ENCODE results near the gene LPAR6.

LPAR6 gene

DNA sequence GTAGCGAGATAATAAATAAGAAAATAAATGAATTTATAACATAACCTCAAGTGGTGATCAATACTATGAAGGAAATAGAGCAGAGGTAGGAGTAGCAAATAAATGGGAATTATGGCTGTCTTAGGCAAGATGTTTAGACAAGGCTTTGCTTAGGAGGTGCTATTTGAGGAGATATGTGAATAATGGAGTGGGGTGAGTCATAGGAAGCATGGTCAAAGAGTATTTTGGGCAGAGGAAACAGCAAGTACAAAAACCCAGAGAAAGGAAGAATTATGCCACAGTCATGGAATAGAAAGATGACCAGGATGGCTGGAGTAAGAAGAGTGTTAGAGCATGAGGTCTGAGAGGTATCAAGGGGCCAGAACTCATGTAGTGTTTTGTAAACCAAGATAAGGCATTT is 33.6 kb upstream of the LPAR6 start:
- DNase-seq (ENCODE audit: extremely low spot score), result no peak
- TF ChIP-seq ELF4 (IDR thresholded peaks at IDR 0.05), result no peak
- no peak for TF ChIP-seq FOXA1 (IDR thresholded peaks at IDR 0.05)
- TF ChIP-seq FOXK2 (IDR thresholded peaks at IDR 0.05), result no peak
- TF ChIP-seq L3MBTL2 (conservative IDR thresholded peaks at IDR 0.05), result no peak
- no peak for TF ChIP-seq TARDBP (IDR thresholded peaks at IDR 0.05)
- TF ChIP-seq ZNF384 (IDR thresholded peaks at IDR 0.05), result no peak
- CTCF ChIA-PET, result no interaction called here
- POLR2A ChIA-PET, result no interaction called here

DNA sequence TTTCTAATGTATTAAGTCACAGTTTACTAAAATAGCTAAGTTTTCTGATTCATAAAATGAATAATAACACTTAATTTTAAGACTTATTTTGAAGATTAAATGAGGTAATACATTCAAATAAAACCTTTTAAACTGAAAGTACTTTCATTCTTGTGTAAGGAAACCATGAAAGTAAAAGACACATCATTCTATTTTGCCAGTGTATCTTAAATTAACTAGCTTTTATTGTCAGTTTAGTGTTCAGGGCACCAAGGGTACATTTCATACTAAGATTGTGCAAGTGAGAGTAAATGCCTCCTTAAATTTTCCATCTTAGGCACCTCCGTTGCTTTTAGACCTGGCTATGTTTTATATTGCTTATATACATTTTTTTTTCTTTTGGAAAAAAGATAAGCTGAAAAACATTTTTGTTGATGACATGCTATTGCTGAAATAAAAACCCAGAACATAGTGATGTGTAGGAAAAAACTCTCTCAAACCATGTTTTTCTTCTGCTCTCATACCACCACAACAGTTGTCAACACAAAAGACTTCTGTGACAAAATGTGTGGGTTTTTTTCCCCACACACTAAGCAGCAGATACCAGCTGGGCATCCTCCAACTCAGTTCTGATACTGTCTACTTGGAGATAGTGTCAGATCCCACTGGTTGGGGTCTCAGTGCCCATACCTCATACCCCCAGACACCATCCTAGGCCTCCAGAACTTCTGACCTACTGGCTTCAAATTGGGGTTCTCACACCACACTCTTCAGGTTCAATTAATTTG is 30.7 kb upstream of the LPAR6 start:
- ChIA-PET CTCF (no interaction called here), POLR2A (no interaction called here)
- TF ChIP-seq FOXK2 (IDR thresholded peaks at IDR 0.05), result no peak
- TF ChIP-seq SP1 (IDR thresholded peaks at IDR 0.05), result no peak
- TF ChIP-seq FOXA1 (IDR thresholded peaks at IDR 0.05), result no peak
- TF ChIP-seq ELF4 (IDR thresholded peaks at IDR 0.05), result no peak
- no peak for TF ChIP-seq L3MBTL2 (conservative IDR thresholded peaks at IDR 0.05)
- TF ChIP-seq SUZ12 (IDR thresholded peaks at IDR 0.05), result no peak
- no peak for TF ChIP-seq ARNT (IDR thresholded peaks at IDR 0.05)
- no peak for TF ChIP-seq FOXM1 (IDR thresholded peaks at IDR 0.05; ENCODE audit: borderline replicate concordance)
- no peak for TF ChIP-seq ZNF384 (IDR thresholded peaks at IDR 0.05)
- TF ChIP-seq, protein P1, sequence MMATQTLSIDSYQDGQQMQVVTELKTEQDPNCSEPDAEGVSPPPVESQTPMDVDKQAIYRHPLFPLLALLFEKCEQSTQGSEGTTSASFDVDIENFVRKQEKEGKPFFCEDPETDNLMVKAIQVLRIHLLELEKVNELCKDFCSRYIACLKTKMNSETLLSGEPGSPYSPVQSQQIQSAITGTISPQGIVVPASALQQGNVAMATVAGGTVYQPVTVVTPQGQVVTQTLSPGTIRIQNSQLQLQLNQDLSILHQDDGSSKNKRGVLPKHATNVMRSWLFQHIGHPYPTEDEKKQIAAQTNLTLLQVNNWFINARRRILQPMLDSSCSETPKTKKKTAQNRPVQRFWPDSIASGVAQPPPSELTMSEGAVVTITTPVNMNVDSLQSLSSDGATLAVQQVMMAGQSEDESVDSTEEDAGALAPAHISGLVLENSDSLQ (IDR thresholded peaks at IDR 0.05), result no peak
- TF ChIP-seq HDGF (IDR thresholded peaks at IDR 0.05; ENCODE audit: borderline replicate concordance), result no peak
- no peak for DNase-seq (ENCODE audit: extremely low spot score)

DNA sequence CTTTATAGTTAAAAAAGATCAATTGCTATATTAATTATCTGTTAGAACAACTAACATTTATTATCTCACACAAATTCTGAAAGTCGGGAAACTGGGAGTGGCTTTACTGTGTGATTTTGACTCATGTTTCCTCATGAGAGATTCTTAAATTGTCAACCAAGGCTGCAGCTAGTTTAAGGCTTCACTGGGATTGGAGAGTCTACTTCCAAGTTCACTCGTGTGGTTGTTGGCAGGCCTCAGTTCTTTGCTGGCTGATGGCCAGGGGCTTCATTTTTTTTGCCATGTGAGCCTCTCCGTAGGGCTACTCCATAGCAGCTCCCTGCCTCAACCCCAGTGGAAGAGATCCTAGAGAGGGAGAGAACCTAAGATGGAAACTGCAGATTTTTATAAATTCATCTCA is 24.5 kb upstream of the LPAR6 start:
- POLR2A ChIA-PET, result no interaction called here
- no peak for DNase-seq (ENCODE audit: extremely low spot score)
- TF ChIP-seq SP1 (IDR thresholded peaks at IDR 0.05), result no peak
- no peak for TF ChIP-seq TARDBP (IDR thresholded peaks at IDR 0.05)
- no peak for TF ChIP-seq HDGF (IDR thresholded peaks at IDR 0.05; ENCODE audit: borderline replicate concordance)
- no peak for TF ChIP-seq NFRKB (IDR thresholded peaks at IDR 0.05)
- TF ChIP-seq, protein P1 (IDR thresholded peaks at IDR 0.05), result no peak
- TF ChIP-seq SUZ12 (IDR thresholded peaks at IDR 0.05), result no peak
- TF ChIP-seq CTBP1 (IDR thresholded peaks at IDR 0.05; ENCODE audit: borderline replicate concordance), result no peak
- TF ChIP-seq FOXA1 (IDR thresholded peaks at IDR 0.05), result no peak
- TF ChIP-seq ELF4 (IDR thresholded peaks at IDR 0.05), result no peak
- TF ChIP-seq FOXK2 (IDR thresholded peaks at IDR 0.05), result no peak
- no peak for TF ChIP-seq ZNF384 (IDR thresholded peaks at IDR 0.05)
- no peak for TF ChIP-seq BHLHE40 (IDR thresholded peaks at IDR 0.05; ENCODE audit: borderline replicate concordance)
- no peak for TF ChIP-seq L3MBTL2 (conservative IDR thresholded peaks at IDR 0.05)
- no peak for TF ChIP-seq ARNT (IDR thresholded peaks at IDR 0.05)
- no peak for TF ChIP-seq FOXM1 (IDR thresholded peaks at IDR 0.05; ENCODE audit: borderline replicate concordance)
- TF ChIP-seq LEF1 (IDR thresholded peaks at IDR 0.05; ENCODE audit: borderline replicate concordance), result no peak
- CTCF ChIA-PET, result no interaction called here

DNA sequence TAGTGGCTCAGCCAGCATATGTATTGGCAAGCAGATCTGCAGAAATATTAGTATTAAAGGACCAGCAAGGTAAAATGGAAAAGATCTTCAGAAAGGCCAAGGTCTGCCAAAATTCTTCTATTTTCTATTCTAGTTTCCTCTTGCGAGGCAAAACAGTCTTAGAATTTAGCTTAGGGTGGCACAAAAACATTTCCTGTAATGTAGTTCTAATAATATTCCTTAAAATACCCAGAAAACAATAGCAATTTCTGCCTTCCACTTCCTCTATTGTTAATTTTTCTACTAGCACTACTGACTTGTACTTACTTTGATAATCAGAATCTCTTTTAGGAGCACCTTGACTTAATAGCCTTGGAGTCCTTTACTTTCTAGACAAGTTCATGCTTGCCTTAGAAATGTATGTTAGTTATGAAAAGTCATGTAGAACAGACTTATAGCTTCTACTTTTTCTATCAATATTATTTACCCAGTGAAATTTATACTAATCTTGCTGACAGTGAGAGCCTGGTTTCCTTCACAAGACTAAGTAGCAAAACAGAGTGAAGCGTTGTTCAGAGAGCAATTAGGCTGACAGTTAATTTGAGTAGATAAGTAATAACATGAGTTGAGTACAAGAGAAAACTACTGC is 23.9 kb upstream of the LPAR6 start:
- TF ChIP-seq CTBP1 (IDR thresholded peaks at IDR 0.05; ENCODE audit: borderline replicate concordance), result no peak
- TF ChIP-seq BHLHE40 (IDR thresholded peaks at IDR 0.05; ENCODE audit: borderline replicate concordance), result no peak
- no peak for TF ChIP-seq ZNF384 (IDR thresholded peaks at IDR 0.05)
- no peak for TF ChIP-seq HDGF (IDR thresholded peaks at IDR 0.05; ENCODE audit: borderline replicate concordance)
- CTCF ChIA-PET, result no interaction called here
- no peak for DNase-seq (ENCODE audit: extremely low spot score)

DNA sequence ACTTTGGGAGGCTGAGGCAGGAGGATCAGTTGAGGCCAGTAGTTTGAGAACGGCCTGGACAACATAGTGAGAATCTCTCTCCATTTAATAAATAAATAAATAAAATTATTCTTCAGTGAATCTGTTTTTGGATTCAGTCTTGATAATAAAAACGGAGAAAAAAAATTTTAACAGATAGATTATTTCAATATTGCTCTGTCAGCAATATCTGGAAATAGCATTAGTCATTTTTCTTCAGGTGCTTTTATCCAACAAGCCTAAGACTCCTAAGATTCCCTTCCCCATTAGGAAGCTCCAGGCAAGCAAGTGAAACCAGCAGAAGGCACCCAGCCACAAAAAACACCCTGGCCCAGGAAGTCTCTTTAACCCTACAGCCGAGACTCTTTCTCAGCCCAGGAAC is 21.3 kb upstream of the LPAR6 start:
- TF ChIP-seq CTBP1 (IDR thresholded peaks at IDR 0.05; ENCODE audit: borderline replicate concordance) (no peak), L3MBTL2 (conservative IDR thresholded peaks at IDR 0.05) (no peak), LEF1 (IDR thresholded peaks at IDR 0.05; ENCODE audit: borderline replicate concordance) (no peak), FOXM1 (IDR thresholded peaks at IDR 0.05; ENCODE audit: borderline replicate concordance) (no peak), HDGF (IDR thresholded peaks at IDR 0.05; ENCODE audit: borderline replicate concordance) (no peak)
- CTCF ChIA-PET, result no interaction called here
- DNase-seq (ENCODE audit: extremely low spot score), result no peak
- POLR2A ChIA-PET, result no interaction called here

More for the DNA sequence above, 23.9 kb upstream of the LPAR6 start:
- POLR2A ChIA-PET, result no interaction called here

DNA sequence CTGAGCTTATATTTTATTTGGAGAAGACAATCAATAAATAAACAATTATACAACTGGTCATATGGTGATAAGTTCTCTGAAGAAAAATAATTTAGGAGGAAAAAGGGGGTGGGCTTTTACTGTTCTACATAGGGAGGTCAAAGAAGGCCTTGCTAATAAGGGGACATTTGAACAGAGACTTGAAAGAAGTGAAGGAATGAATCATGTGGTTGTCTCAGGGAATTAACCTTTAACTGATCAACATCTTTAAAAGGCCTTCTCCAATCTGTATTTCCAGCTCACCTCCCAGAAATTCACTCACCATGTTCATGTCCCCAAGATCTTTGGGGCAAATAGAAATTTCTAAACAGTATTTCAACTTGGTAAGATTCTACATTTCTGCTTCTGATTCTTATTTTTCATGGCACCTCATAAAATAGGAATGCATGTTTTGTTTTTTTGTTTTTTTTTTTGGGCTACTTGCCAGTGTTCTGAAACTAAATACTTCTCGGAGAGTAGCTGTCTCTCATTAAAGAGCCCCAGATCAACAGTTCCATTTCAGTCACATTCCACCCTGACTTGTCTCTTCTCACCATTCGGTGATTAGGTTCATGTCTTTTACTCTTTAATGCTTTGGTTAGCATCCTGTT is 19.2 kb upstream of the LPAR6 start:
- no peak for DNase-seq (ENCODE audit: extremely low spot score)
- ChIA-PET POLR2A (no interaction called here), CTCF (no interaction called here)
- TF ChIP-seq LEF1 (IDR thresholded peaks at IDR 0.05; ENCODE audit: borderline replicate concordance) (no peak), ARNT (IDR thresholded peaks at IDR 0.05) (no peak), FOXK2 (IDR thresholded peaks at IDR 0.05) (no peak), CTBP1 (IDR thresholded peaks at IDR 0.05; ENCODE audit: borderline replicate concordance) (no peak), FOXA1 (IDR thresholded peaks at IDR 0.05) (no peak)
- TF ChIP-seq, protein P1 (IDR thresholded peaks at IDR 0.05), result no peak

All from HEK293T (cell line).